Activated naive CD8-positive, alpha-beta T cell treated with anti-CD3 and anti-CD28 coated beads, Interleukin-2, amount 50 U/mL, for 16 hours (primary cell): Measurements from ENCODE around the gene BEST4.
"Not testable (repeated sequence)": the region's sequence is repeated elsewhere in the genome, so short reads cannot be mapped to it uniquely, and the experiment has no call there.

Source experiments
- DNase-seq: peaks from one replicate; pipeline ENCODE4 v3.0.0-alpha.2; 2020; ENCODE audit warnings: low read depth, low spot score

BEST4 gene

DNA sequence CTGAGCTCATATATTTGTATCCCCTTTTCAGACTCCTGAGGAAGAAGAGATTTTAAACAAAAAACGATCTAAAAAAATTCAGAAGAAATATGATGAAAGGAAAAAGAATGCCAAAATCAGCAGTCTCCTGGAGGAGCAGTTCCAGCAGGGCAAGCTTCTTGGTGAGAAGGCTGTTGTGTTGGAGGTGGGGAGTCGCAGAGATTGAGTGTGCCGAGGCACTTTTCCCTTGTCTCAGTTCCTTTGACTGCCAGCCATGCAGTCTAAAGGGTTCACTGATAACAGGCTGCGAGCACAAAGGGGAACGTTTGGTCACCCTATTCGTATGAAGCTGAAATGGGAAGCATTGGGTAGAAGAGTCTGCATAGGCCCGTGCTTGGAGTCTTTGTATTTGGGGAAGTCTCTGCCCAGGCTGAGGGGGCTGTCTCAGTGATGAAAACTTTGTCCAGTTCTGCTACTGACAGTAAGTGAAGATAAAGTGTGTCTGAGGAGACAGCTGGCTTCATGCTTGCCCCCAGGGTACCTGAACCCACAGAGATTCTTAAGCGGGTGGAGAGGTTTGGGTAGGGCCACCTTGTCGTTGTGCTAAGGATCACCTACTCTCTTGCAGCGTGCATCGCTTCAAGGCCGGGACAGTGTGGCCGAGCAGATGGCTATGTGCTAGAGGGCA lies 9.9 kb downstream of the BEST4 start:
- no peak for DNase-seq

DNA sequence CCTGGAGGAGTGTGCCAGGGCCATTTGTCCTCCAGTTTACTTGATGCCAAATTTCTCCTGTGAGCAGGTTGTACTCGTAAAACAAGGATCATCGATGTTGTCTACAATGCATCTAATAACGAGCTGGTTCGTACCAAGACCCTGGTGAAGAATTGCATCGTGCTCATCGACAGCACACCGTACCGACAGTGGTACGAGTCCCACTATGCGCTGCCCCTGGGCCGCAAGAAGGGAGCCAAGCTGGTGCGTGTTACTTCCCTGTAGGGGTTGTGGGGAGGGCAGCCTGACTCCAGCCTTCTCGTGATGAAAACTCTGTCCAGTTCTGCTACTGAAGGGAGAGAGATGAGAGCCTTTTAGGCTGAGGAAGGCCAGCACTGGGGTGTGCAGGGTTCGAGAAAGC lies 10.4 kb downstream of the BEST4 start:
- DNase-seq: no peak

DNA sequence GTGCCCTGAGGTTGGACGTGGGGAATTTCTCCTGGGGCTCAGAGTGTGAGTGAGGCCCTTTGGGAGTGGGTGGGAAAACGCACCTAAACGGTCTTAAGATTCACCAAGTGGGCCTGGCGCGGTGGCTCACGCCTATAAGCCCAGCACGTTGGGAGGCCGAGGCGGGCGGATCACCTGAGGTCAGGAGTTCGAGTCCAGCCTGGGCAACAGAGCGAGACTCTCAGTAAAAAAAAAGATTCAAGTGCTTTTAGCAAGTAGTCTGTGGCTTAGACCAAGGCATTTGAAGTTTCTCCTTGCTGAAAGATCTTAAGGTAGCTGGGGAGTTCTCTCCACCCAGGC lies 11.3 kb downstream of the BEST4 start:
- DNase-seq: no peak

DNA sequence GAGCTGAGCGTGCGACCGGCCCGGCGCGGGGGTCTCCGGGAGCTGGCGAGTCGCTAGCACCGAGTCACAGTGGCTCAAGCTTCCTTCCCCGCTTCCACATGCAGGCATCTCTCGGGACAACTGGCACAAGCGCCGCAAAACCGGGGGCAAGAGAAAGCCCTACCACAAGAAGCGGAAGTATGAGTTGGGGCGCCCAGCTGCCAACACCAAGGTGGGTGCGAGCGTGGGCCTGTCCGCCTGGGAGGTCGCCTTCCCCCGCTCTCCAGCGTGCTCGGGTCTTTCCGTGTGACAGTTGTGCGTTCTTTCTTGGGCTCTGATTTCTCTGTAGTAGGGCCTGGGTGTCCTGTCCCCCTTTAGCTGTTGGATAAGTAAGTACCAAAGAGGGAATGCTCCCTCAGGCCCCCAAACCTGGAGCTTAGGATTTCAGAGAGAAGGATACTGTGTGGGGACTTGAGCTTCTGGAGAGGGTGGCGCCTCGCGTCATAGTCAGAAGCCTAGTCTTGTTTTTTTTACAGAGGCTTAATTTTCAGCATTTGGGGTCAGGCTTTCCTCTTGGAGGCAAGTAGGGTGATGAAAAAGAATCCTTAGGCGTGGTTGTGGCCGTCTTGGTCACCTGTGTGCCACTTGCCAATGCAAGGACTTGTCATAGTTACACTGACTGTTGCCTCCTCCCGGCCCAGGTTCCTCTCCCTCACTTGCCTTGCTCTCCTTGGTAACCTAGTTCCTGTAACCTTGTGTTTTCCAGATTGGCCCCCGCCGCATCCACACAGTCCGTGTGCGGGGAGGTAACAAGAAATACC lies 11.8 kb downstream of the BEST4 start:
- no peak for DNase-seq

DNA sequence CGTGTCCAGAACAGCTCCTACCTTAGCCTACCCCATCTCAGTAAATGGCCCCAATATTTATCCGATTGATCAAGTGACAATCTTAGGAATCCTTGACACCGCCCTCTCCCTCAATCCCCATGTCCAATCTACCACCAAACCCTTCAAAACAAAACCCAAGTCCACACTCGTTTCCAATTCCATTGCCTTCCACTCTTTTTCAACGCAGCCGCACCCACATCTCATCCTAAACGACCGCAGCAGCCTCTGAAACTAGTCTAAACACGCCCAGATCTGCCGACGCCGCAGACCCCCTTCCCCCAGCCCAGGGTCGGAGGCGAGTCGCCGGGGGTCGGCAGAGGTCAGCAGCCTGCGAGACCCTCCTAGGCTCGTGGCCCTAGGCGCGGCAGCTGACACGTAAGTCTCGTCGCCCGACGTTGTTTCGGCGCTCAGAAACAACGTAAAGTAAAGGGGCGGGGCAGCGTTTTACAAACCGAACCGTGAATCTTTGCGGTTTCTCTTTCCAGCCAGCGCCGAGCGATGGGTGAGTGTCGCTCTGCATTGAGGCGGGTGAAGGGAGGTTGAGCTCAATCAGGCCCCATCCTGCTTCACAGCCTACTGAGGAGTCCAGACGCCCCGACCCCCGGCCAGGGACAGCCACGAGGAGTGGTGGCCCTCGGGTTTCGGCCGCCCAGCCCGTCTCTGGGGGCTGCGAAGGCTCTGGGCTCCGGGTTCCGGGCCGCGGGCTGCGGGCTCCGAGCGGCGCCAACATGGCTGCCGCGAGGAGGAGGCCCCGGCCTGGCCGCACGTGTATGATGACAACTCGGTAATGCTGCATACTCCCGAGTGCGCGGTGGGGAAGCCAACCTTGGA lies 12.7 kb downstream of the BEST4 start, which contains the start of gene RPS8:
Gene RPS8, plus strand, starts transcription at position 463 of the 852 bp plus-strand sequence. Its CDS starts 57 bp downstream, at position 520.
- DNase-seq: peak; percentile 85

DNA sequence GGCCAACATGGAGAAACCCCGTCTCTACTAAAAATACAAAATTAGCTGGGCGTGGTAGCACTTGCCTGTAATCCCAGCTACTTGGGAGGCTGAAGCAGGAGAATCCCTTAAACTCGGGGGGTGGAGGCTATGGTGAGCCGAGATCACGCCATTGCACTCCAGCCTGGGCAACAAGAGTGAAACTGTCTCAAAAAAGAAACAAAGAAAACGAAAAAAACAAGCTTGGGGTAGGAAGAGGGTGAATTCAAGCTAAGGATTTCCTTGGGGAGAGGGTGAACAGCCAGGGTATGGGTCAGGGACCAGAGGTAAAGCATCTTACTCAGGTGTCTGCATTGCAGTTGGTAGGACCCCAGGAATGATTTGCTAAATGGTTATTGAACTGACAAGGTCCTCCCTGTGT lies 21.5 kb downstream of the BEST4 start:
- DNase-seq: not testable (repeated sequence)

DNA sequence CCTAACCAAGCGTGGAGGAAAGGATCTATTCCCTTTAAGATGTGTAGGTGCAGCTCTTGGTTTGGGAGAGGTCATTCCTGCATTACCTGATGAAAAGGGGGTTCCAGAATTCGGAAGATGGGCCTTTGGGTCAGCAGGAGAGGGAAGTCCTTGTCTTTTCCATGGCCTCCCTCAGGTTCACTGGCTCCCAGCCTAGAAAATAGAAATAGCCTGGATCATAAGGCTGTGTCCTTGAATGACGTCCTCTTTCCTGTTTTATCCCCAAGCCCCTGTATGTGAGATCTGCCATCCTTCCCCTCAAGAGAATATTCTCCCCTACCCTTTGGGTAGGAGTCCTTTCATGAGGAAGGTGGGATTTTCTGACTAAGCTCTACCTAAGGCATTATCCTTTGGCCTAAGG lies 27.1 kb downstream of the BEST4 start:
- no peak for DNase-seq

DNA sequence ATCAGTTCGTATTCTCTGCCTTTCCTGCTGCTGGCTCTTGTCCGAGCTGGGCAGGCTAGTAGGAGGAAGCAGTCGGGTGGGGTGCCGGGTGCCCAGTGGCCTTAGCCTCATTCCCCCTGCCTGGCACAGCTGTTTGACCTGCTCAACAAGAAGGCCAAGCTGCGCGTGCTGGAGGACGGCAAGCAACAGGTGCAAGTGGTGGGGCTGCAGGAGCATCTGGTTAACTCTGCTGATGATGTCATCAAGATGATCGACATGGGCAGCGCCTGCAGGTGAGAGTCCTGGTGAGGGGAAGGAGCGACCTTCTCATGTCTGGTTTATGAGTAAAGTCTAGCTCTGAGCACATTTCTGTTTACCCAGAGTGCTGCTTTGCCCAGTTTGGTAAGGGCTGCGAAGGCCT lies 28.9 kb downstream of the BEST4 start:
- no peak for DNase-seq

DNA sequence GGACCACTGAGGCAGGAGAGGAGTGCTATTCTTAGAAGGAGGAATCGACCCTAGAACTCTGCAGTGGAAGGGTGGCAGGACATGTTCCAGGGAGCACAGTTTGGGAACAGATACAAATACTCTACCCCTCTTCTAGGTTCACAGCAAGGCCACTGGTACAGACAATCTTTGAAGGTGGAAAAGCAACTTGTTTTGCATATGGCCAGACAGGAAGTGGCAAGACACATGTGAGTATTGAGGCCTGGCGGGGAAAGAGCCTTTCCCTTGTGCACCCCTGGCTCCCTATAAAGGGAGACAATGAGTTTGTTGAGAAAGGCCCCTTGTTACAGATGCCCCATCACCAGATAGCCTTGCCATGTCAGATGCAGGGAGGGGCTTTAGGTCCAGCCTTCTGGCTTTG lies 30.6 kb downstream of the BEST4 start:
- no peak for DNase-seq

DNA sequence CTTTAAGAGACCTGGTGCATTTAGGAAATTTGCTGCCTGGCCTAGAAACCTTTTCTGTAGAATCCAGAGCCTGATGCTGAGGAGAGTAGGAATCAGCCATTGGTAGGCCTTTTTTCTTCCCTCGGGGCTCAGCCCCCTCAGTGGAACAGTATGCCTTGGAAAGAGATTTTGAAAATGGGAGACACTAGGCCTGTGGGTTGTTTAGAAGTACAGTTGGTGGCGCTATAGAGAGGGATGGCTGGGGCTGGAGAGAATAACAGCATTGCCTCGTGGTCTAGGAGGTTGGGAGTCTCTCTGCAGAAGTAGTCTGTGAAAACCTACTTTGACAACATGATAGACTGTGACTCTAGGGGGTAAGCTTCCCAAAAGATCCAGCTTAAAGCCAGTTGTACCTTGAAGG lies 40.1 kb downstream of the BEST4 start:
- DNase-seq: no peak

DNA sequence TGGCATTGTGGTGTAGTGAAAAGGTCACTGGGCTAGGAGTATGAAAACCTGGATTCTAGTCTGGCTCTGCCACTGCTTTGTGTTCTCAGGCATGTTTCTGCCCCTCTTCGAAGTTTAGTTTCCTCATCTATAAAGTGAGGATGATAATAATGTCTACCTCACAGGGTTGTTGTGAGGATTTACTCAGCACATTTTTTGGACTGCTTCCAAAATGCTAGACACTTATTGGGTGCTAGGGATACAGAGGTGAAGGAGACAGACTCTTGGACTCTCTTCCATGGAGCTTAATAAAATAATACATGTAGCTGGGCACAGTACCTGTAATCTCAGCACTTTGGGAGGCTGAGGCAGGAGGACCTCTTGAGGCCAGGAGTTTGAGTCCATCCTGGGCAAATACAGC lies 44.8 kb downstream of the BEST4 start:
- no peak for DNase-seq

DNA sequence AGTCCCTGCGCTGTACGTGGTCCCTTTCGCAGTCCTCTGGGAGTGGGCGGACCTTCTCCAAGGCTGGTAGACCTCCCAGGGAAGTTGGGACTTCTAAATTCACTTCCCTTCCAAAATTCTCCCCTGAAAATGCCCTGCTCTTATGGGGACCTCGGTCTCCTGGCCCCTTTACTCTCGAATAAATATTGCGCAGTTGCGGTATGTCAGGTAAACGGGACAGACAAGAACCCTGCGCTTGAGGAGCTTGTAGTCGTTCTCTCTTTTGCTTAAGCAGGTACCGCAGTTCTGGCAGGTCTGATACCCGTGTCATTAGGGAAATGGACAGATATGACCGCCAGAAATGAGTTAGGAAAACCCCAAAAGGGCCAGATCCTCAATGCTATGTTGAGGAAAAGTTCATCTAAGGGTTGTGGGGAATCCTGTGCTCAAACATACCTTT lies 47.8 kb downstream of the BEST4 start:
- no peak for DNase-seq

DNA sequence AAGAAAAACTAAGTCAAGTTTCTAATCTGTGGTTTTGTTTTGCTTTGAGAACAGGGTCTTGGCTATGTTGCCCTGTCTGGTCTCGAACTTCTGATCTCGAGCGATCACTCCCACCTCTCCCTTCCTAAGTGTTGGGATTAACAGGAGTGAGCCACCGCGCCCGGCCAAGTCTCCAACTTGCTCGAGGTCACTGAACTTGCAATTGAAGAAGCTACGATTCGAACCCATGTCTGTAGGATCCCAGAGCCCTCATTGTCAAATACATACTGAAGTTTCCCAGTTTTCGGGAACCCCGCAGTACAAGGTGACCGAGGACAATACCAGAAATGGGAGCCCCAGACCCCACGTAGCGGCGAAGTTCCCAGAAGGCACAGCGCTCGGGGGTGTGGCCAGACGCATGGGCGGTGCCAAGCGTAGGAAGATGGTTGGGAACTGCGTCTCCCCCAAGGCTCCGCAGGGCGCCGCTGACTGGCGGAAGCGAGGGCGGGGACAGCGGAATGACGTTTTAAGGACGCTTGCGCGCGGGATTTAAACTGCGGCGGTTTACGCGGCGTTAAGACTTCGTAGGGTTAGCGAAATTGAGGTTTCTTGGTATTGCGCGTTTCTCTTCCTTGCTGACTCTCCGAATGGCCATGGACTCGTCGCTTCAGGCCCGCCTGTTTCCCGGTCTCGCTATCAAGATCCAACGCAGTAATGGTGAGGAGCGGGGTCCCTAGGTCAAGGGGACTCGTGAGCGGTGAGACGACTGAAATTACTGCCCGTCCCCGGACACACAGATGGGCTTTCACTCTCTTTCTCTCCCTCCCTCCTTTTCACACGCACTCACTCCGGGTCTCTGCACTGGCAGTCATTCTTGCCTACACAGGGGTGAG lies 48.4 kb downstream of the BEST4 start, which contains the start of gene KIF2C:
Gene KIF2C, plus strand, starts transcription at position 531 of the 872 bp plus-strand sequence. Its CDS starts 96 bp downstream, at position 627.
- DNase-seq: peak; percentile 97

DNA sequence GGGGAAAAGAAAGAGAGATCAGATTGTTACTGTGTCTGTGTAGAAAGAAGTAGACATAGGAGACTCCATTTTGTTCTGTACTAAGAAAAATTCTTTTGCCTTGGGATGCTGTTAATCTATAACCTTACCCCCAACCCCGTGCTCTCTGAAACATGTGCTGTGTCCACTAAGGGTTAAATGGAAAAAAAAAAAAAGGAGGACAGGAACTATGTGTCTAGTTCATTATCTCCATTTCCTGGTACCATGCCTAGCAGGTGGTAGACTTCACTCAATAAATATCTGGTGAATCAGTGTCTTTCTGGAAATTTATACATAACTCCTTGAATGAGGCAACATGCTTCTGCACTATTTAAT lies 49.0 kb downstream of the BEST4 start:
- not testable (repeated sequence) for DNase-seq

DNA sequence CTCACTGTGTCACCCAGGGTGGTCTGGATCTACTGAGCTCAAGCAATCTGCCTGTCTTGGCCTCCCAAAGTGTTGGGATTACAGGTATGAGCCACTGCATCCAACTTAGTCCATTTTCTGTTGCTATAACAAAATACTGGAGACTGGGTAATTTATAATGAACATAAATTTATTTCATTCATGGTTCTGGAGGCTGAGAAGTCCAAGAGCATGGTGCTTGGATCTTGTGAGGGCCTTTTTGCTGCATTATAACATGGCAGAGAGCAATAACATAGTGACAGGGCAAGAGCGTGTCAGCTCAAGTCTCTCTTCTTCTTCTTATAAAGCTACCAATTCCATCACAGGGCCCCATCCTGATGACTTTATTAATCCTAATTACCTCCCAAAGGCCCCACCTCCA lies 52.0 kb downstream of the BEST4 start:
- DNase-seq: no peak

DNA sequence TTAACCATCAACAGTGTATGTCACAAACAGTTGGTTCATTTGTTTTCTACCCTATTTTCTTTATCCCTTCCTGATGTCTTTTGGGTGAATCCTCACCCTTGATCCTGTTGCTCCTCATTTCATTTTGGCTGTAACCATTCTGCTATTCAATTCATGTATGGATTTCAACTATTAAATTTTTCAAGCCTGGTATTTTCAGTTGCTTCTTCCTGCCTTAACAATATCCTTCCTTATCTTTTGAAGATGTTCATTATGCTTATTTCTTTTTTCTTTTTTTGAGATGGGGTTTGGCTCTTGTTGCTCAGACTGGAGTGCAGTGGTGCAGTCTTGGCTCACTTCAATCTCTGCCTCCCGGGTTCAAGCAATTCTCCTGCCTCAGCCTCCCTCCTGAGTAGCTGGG lies 54.2 kb downstream of the BEST4 start:
- DNase-seq: no peak
